A549 treated with dexamethasone at 1 μM for 4 hours (cell line): Measurements from ENCODE around the gene HSBP1. TPM values are rescaled to one million over a fixed set of nuclear protein-coding genes. Genes with fewer than 3 reads are reported as not detected.

Experiments used
- total RNA-seq: library from RNA; stranded (reverse); fragments of 200-300 nt; extraction: Qiagen RNA extraction; gene quantifications from 5 replicates; pipeline ENCODE4 v1.2.3, GENCODE V29; 2022

The HSBP1 gene
- 153 to 197 TPM (median 170 TPM) in 5 replicates for total RNA-seq

GRCh38 chr16:83807710-83808572, at the start of gene HSBP1:
HSBP1 (plus strand) TSS chr16:83807978; CDS start chr16:83808077, 99 bp downstream.

Other genes starting within 250 kb of the HSBP1 start
- 1.3 to 2.1 TPM (median 1.8 TPM) in 5 replicates for gene MLYCD, start 91.1 kb downstream of the HSBP1 start, total RNA-seq
- 12.8 to 26.3 TPM (median 15.3 TPM) in 5 replicates for gene OSGIN1, start 145.3 kb downstream of the HSBP1 start, total RNA-seq
- 1.9 to 2.7 TPM (median 2.5 TPM) in 5 replicates for gene NECAB2, start 160.3 kb downstream of the HSBP1 start, total RNA-seq
- not detected in 5 replicates for gene SLC38A8, start 234.8 kb downstream of the HSBP1 start, total RNA-seq